Kidney (tissue), 14 donors: ENCODE data around the gene SASH1. TPM values are rescaled to one million over a fixed set of nuclear protein-coding genes. Genes with fewer than 3 reads are reported as not detected.

ENCODE experiments used
- DNase-seq, 5 donors: peaks; one replicate each; pipeline ENCODE4 v3.0.0-alpha.2; 2013 to 2020
- FAIRE-seq: peaks from 2 replicates; lab custom pipeline; 2012; peaks lifted over from hg19 to GRCh38; lab: Jason Lieb, UNC
- H3K27ac ChIP-seq, 2 donors: one replicate each; pipeline ENCODE4 v1.7.0; 2013; ENCODE audit warnings: low read depth in 2 of 2, low read length in 2 of 2, inconsistent platforms in 1 of 2
- H3K27me3 ChIP-seq: one replicate; pipeline ENCODE4 v1.7.1; 2013; ENCODE audit warnings: low read length, inconsistent platforms; ENCODE audit not compliant: control insufficient read depth, insufficient read depth
- H3K36me3 ChIP-seq, 3 donors: one replicate each; pipeline versions ENCODE4 v1.7.0 to v1.7.1; 2013; ENCODE audit warnings: low read length in 3 of 3, control low read depth in 1 of 3, inconsistent platforms in 1 of 3; ENCODE audit not compliant: insufficient read depth in 3 of 3, control insufficient read depth in 2 of 3
- H3K4me1 ChIP-seq, 3 donors: one replicate each; pipeline versions ENCODE4 v1.7.0 to v1.7.1; 2013; ENCODE audit warnings: low read length in 3 of 3, inconsistent platforms in 1 of 3, low read depth in 1 of 3; ENCODE audit not compliant: control insufficient read depth in 2 of 3, insufficient read depth in 2 of 3
- H3K4me3 ChIP-seq, 3 donors: one replicate each; pipeline versions ENCODE4 v1.7.0 to v1.8.1; 2013; ENCODE audit warnings: low read length in 3 of 3, control low read depth in 1 of 3, inconsistent platforms in 1 of 3
- H3K9ac ChIP-seq, 3 donors: one replicate each; pipeline versions ENCODE4 v1.7.0 to v1.7.1; 2013; ENCODE audit warnings: low read length in 3 of 3, control low read depth in 1 of 3, inconsistent platforms in 1 of 3
- H3K9me3 ChIP-seq, 3 donors: one replicate each; pipeline versions ENCODE4 v1.7.0 to v1.7.1; 2013; ENCODE audit warnings: low read length in 3 of 3, control low read depth in 1 of 3, inconsistent platforms in 1 of 3; ENCODE audit not compliant: control insufficient read depth in 2 of 3, insufficient read depth in 1 of 3
- intact Hi-C: fragments of 100-400 bp; cut with DNase I; formaldehyde crosslinking; loops from one replicate; pipeline ENCODE4 v1.11.1; 2022
- polyA plus RNA-seq: library from polyadenylated mRNA; stranded (reverse); fragments of 350-450 nt; fragmentation: Illumina TruSeq; extraction: RNeasy Lipid Tissue Mini Kit (QIAGEN cat#74804); gene quantifications from one replicate; pipeline ENCODE4 v1.2.3, GENCODE V29; 2014; ENCODE audit warnings: low read depth, low replicate concordance; ENCODE audit not compliant: insufficient read depth
- total RNA-seq: library from RNA; stranded (reverse); fragmentation: NEBNext Ultra II Directional; extraction: Animal tissue kit (Norgen Biotek cat#: 25700); gene quantifications from one replicate; pipeline ENCODE4 v1.2.1, GENCODE V29; 2021
- TF ChIP-seq, protein P1 (sequence below): IDR thresholded peaks from 3 replicates; pipeline ENCODE4 v1.5.1; 2012; ENCODE audit warnings: mild to moderate bottlenecking, moderate library complexity, borderline replicate concordance; ENCODE audit not compliant: insufficient read depth; ENCODE audit errors: extremely low read depth
- donor health status: control.
- donor health status: control.
- donor health status: control.
- donor health status: control.
- donor health status: control.
- donor health status: DM: yes; HTN: yes; CAD: no.
- donor health status: Normal renal cell carcinoma (clear cell type).

Gene SASH1
- total and polyA plus RNA-seq, 2 donors from 2014 or later: 6.2 to 148 TPM

DNA sequence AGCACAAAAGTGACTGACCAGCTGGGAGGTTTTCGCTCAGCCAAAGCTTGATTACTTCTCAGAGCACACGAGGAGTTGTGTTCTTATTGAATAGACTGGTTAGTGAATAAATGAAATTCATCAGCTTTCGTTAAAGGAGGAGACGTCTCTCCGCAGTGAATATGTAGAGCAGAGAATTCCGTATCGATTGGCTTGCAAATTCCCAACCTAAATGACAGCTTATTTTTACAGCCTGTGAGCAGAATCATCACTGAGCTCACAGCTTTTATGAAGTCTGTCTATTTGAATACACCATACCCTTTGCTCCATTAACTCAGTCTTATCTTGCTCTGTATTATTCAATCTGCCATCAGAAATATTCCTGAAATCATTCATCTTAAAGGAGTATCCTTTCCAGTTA lies 192.7 kb downstream of the SASH1 start:
- FAIRE-seq: no peak
- intact Hi-C loops: no loop called here
- Histone ChIP-seq H3K9ac (no peak overlapping the region), H3K4me3 (no peak overlapping the region), H3K36me3 (peaks cover 11 to 34% (median 25%) of the 10 kb centered on the region in 3 donors), H3K27me3 (no peaks in the 10 kb centered on the region), H3K4me1 (peaks cover 2 to 13% (median 12%) of the 10 kb centered on the region in 3 donors), H3K9me3 (no peaks in the 10 kb centered on the region), H3K27ac (no peak overlapping the region)
- no peak for DNase-seq
- TF ChIP-seq, protein P1, sequence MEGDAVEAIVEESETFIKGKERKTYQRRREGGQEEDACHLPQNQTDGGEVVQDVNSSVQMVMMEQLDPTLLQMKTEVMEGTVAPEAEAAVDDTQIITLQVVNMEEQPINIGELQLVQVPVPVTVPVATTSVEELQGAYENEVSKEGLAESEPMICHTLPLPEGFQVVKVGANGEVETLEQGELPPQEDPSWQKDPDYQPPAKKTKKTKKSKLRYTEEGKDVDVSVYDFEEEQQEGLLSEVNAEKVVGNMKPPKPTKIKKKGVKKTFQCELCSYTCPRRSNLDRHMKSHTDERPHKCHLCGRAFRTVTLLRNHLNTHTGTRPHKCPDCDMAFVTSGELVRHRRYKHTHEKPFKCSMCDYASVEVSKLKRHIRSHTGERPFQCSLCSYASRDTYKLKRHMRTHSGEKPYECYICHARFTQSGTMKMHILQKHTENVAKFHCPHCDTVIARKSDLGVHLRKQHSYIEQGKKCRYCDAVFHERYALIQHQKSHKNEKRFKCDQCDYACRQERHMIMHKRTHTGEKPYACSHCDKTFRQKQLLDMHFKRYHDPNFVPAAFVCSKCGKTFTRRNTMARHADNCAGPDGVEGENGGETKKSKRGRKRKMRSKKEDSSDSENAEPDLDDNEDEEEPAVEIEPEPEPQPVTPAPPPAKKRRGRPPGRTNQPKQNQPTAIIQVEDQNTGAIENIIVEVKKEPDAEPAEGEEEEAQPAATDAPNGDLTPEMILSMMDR: no peak

DNA sequence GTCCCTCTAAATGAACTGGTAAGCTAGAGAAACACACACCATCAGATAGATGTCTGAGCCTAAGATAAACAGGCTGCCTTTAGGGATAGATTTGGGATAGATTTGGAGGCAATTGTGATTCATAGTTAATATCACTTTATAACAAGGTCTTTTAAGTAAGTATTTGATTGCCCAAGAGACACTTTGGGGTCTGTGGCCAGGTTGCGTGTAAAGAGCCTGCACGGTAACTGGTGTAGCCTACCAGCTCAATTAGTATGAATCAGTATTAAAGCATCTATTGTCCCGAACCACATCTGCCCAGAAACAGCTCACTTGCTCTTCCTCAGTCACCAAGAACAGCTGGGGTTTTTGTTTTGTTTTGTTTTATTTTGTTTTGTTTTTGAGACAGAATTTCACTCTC lies 193.3 kb downstream of the SASH1 start:
- FAIRE-seq: no peak

DNA sequence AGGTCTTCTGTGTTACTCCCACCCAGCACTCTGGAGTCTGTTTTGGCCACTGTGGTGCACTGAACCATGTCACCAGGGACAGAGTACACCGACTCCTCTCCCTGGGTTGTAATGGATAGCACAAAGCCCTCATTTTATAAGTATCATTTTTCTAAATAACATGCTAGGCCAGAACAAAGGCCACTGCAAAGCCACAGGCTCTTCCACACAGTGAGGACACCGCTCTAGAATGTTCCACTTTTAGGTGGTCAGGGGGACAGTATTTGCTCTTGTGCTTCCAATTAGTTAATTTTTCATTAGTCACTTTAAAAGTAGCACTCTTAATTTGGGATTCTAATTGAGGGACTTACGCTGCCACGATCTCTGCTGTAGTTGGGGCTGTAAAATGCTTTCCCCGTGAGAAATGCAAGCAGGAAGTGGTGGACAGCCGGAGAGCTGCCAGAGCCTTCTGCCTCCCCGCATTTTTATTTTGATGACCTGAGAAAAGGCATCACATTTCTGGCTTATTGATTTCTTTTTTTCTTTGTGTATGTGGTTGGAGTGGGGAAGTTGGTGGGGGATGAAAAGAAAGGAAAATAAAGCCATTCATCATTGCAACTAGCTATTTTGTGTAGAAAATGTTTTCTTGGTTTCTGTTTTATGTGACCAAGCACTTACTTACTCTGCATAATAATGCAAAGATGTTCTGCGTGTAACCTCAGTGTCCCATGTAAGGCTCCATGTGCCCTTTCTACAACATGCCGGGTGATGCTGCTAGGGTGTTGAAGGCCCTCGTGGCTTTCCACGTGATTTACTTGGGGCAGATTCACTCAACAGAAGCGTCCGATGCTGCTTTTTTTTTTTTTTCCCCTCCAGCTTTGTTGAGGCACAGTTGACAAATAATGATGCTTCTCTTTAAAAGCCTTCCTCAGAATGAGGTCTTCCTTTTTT lies 195.9 kb downstream of the SASH1 start:
- Histone ChIP-seq H3K27ac (peak overlapping the region; percentile 56 to 58), H3K9ac (peak overlapping the region in 1 of 3 donors; percentile 4), H3K4me3 (peak overlapping the region in 1 of 3 donors; percentile 27), H3K36me3 (peaks cover 13 to 35% (median 28%) of the 10 kb centered on the region in 3 donors), H3K9me3 (no peaks in the 10 kb centered on the region), H3K4me1 (peaks cover 2 to 13% (median 12%) of the 10 kb centered on the region in 3 donors), H3K27me3 (no peaks in the 10 kb centered on the region)
- TF ChIP-seq, protein P1: no peak
- intact Hi-C loops: no loop called here
- FAIRE-seq (no peak), DNase-seq (peak in 4 of 5 donors; percentile 77 to 89 (median 82))

More for the DNA sequence above, 193.3 kb downstream of the SASH1 start:
- Histone ChIP-seq H3K36me3 (peaks cover 14 to 40% (median 31%) of the 10 kb centered on the region in 3 donors), H3K9ac (no peak overlapping the region), H3K4me1 (peaks cover 2 to 13% (median 12%) of the 10 kb centered on the region in 3 donors), H3K9me3 (no peaks in the 10 kb centered on the region), H3K4me3 (no peak overlapping the region), H3K27ac (no peak overlapping the region), H3K27me3 (no peaks in the 10 kb centered on the region)
- DNase-seq: no peak
- TF ChIP-seq, protein P1: no peak
- intact Hi-C loops: no loop called here
